AG08396 (cell line): ENCODE results near the gene PLB1.

Source experiments
- DNase-seq: peaks from one replicate; pipeline ENCODE4 v3.0.0; 2012; ENCODE audit warnings: low spot score, mixed read lengths

Gene PLB1

GRCh38 chr2:28612131-28612812 is 116.4 kb downstream of the PLB1 start:
- DNase-seq = no peak

DNA sequence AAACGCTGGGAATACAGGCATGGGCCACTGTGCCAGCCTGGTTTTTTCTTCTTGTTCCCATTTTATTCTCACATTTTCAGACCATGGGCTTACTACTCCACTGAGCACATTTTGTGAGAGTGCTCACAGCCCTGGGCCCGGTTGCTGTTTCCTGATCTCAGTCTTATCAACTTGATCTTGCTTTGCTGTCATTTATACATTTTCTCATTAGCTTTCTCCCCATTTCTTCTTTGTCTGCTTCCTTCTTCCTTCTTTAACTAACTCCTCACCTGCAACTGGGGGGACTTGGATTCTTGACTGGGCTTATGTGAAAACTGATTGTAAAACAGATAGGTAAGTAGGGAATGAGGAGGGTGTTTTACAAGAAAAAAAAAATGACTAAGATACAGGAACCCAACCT is 117.3 kb downstream of the PLB1 start:
- DNase-seq = no peak

DNA sequence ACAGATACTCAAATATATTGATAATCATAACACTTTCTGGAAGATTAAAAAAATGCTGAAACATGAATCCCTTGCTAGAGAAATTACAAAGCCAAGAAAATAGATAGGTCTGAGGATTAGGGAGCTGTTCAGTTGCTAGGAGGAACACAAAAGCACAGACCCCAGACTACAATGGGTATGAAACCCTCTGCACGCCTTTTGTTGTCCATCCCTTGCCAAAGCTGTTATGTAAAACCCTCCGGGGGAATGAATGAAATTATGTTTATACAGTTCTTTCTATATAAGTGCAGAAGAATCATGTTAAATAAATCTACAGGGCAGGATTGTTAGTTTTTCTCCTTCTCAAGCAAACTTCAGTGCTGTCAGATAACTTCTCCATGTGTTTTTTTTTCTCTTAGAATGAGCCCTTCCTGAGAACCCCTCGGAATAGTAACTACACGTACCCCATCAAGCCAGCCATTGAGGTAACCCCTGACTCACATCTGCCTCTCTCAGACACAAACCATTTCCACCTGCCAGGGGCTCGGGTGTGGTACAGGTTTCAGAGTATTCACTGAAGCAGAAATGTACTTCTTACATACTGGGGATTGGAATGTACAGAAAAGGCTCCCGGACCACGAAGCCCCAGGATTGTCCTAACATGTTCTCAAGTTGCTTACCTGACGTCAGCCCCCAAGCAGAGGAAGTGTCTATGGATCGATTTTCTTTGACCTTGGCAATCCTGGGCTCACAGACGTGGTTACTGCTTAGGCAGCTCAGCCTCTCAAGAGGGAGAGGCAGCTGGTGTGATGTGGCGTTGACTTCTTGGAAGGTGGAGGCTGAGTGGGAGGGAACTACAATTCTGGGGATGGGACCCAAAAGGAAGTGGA is 118.0 kb downstream of the PLB1 start:
- DNase-seq = no peak

- no peak for DNase-seq
These were observed 119.8 kb downstream of the PLB1 start for GRCh38 chr2:28615706-28616105.

GRCh38 chr2:28616396-28616999 is 120.6 kb downstream of the PLB1 start:
- no peak for DNase-seq

DNA sequence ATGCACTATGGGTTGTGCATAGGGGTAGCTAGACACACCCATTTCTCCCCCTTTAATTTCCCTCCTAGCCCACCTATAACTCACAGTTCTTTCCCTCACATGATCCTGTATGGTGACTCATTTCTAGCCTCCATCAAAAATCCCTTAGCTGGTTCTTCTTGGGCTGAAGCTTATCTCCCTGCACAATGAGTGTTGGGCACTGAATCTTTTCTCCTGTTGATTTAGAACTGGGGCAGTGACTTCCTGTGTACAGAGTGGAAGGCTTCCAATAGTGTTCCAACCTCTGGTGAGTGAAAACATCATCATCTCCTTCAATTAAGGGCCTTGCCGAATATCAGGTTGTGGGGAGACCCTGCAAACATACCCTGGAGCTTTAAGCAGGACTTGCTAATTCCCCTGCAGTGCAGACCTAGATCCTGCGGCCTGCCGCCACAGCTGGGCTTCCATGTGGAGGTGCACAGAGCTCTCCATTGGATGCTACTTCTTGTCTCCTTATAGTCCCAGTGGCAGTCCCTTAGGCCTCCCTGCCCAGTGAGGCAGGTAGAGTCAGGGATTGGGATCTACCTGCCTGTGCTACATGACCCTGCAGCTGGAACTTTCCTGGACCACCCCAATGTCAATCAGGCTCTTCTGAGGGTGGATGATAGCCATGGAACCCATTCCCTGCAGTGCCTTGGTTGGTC is 121.8 kb downstream of the PLB1 start:
- no peak for DNase-seq

DNA sequence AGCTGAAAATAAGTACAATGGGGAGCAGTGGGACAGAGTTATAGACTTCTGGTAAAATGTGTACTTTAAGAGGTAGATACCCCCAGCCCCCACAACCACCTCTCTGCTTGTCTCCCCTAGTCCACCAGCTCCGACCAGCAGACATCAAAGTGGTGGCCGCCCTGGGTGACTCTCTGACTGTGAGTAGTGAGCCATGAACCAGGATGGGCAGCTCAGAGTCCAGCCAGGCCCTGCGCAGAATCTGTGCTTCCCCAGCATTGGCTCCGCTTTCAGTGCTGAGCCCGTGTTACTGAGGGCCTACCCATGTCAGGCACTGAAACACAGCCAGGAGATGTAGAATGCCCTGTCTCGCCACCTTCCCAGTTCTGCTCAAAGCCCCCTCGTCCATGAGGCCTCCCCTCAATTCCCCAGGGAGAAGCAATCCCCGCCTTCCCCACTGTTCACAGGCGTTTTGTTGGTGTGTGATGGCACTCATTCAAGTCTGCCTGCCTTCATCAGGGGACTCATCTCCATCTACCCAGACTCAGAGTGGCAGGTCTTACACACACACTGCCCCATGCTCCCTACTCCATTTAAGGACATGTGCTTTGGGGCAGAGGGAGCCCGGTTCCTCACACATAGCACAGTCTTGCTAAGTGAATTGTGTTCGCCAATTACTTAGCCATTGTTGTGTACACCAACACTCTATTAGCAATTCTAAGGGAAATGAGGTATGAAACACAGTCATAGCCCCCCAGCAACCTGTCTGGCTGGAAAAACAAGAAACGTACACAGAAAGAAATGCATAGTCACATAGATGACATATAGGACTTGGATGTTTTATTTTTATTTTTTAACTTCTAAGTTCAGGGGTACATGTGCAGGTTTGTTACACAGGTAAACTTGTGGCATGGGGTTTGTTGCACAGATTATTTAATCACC is 122.6 kb downstream of the PLB1 start:
- DNase-seq = no peak

GRCh38 chr2:28619213-28620196 is 123.6 kb downstream of the PLB1 start:
- no peak for DNase-seq

DNA sequence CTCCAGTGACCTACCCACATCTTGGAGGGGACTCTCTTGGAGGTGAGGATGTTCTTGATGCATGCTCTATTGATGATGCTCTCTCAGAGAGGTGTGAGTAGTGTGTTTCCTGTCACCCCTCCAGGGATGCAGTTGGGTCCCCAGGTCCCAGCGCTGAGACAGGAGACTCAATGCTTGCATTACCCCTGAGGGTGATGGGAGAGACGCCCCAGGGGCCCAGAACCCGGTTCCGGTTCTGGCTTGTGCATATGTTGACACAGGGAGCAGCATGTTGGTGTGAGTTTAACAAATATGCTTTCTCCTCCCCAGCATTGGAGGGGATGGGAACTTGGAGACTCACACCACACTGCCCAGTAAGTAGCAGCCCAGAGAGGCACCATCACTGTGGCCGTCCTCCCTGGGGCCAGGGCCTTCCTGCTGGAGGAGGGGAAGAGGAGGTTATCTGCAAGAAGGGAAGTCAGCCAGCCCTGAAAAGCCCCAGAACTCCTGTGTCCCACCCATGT is 124.5 kb downstream of the PLB1 start:
- DNase-seq = no peak

GRCh38 chr2:28620801-28621171 is 124.9 kb downstream of the PLB1 start:
- no peak for DNase-seq

DNA sequence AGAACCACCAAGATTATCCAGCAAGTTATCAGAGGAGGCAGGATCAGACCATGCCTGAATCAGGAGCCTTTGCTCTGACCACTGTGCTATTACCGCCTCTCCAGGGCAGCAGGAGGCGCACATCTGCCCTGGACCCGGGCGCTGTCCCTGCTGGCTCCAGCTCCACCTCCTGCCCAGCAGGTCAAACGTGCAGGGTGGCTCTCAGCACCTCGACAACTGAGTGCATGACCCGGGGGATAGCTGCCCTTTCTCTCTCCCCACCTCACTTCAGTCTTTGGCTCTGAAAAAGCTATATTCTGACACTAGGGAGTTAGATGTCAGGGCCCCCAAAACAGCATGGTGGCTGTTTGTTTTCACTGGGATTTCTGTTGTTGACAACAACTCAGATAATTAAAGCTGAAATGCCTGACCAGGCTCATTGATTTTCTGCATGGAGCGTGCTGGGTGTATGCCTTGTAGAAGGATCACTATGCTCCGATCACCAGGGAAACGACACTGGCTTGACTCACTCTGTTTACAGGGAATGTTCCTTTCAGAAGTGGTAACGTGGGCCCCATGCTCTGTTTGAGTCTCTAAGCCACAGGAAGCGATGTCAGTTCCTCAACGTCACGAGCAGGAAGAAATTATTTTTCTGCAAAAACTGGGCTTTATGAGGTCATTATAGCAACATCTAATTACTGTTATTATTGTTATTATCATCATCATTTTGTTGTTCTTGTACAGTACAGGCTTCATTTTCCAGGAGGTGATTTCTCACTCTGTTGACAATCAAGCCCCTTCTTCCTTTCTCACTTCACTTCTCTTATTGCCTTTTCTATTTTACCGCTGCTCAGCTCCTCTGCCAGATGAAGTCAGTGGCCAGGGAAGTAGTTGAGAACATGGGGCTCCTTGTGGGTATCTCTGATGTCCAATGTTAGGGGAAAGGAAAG is 125.6 kb downstream of the PLB1 start:
- DNase-seq = peak; percentile 84

DNA sequence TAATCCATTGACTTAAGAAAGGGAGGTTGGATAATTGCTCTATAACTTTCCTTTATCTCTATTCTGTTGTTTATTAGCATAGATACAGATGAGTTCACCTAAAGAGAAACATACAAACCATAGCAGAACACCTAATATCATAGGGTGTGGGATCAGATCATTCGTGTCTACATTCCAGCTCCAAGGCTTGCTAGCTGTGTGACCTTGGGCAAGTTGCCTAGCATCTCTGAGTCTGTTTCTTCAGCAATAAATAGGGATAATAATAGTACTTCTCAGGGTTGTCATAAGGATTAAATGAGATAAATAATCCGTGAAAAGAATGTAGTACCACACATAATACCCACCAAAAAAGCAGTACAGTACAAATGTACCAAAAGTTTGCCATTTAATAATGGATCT is 126.2 kb downstream of the PLB1 start:
- DNase-seq = no peak

DNA sequence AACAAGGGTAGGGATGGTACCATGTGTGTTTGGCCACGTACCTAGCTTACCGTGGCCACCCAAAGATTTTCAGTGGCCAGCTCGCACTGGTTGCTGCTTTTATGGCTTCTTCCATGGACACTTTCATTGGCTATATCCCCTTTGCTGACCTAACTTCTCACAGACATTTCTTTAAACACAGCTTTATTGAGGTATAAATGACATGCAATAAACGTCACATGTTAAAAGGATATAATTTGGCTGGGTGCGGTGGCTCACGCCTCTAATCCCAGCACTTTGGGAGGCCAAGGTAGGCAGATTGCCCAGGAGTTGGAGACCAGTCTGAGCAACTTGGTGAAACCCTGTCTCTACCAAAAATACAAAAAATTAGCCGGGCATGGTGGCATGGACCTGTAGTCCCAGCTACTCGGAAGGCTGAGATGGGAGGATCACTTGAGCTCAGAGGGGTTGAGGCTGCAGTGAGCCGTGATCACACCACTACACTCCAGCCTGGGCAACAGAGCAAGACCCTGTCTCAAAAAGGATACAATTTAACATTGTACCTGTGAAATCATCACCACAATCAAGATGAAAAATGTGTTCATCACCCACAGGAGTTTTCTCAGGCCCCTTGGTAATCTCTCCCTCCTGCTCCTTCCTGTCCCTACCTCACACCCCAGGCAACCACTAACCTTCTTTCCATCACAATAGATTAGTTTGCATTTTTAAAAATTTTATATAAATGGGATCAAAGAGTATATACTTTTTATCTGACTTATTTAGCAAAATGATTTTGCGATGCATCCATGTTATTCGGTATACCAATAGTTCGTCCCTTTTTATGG is 127.9 kb downstream of the PLB1 start:
- DNase-seq = no peak

GRCh38 chr2:28624436-28624792 is 128.6 kb downstream of the PLB1 start:
- DNase-seq = no peak

DNA sequence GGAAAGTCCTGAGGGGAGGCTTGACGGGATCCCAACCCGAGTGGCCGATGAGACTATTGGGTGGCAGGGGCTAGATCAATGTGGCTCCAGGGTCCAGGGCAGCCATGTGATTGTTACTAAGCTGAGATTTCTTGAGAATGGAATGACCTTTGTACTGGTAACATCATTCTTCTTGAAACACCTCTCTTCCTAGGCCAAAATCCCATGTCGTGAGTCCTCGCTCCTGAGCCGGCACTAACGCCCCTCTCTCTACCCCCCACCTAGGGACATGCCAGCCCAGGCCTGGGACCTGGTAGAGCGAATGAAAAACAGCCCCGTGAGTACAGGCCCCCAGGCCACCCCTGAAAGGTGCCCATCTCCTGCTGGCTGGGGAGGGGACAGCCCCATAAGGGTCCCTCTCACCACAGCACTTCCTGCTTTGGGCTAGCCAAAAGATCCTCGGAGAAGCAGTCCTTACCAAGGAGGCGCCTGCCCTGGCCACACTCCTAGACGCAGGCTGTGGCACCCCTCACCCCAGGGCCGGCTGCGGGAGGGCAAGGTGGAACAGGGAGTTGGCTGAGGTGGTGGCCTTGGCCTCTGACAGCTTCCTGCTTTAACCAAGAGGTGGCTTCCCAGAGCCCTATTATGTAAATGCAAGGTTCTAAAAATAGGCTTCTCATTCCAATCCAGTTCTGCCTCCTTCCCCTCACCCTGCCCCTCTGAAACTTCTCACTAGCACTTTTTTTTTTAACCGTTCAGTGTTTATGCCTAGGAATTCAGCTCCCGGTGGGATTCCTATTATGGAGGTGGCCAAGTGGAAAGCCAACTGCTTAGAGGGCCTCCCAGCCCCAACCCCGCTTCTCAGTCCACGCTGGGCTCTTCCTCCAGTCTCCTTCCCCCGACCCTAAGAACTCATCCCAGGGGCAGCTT is 129.2 kb downstream of the PLB1 start:
- peak; percentile 57 for DNase-seq

DNA sequence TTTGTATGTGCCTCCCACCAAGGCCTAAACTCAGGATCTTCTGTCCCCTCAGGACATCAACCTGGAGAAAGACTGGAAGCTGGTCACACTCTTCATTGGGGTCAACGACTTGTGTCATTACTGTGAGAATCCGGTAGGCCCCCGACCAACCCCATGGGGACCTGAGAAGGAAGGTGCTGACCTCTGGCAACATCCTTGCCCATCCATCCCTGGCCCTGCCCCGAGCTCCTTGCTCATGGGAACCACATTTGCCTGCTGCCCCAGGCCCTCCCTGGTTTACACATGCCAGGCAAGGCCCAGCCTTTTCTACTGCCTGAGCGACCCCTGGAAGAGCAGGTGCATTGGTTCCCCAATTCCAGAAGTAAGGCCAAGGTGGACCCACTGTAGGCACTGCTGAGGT is 130.5 kb downstream of the PLB1 start:
- DNase-seq = no peak

DNA sequence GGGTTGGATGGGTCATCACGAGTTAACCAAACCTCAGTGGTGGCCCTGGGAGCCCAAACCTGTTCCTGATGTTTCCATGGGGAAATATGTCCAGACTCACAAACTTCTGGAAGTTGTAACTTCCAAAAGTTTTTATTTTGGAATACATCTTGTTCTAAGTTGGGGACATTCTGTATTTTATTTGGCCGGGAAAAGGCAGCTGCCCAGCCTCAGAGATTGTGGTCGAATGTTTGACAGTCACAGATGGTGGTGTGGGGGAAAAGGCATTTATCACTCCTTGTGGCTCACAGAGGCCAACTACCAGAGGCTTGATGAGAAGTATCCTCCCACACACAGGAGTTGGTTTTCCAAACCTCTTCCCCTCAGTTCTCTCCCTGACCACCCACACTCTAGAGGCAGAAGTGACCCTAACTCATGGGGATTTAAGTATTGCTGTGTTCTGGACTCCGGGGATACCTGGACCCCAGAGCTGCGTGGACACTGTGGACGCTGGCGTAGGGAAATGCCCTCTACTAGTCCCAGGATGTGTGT is 131.1 kb downstream of the PLB1 start:
- DNase-seq = peak; percentile 51
